HepG2 (cell line): ENCODE data around the gene CIB1. TPM values are rescaled to one million over a fixed set of nuclear protein-coding genes. Genes with fewer than 3 reads are reported as not detected.

Experiments used
- ATAC-seq: fragments of 200-7000 bp; cut with Tn5 transposase; 3 replicates; pipeline ENCODE4 v1.9.1; 2020; ENCODE audit warnings: mild to moderate bottlenecking, moderate library complexity
- BruUV-seq: library from RNA; stranded (reverse); fragments of 400-500 nt; replicated peaks from 2 replicates; lab custom pipeline; 2021; lab: Mats Ljungman, UMichigan
- CTCF ChIA-PET: fragments of 300-600 bp; formaldehyde crosslinking; extraction: SDS; loops from one replicate; lab custom pipeline; 2021; ENCODE audit warnings: low total read pairs, inconsistent platforms, low intra/inter-chr PET ratio; lab: Yijun Ruan, JAX
- POLR2A ChIA-PET: fragments of 350-600 bp; sonication (Branson Sonifier 250); formaldehyde crosslinking; loops from one replicate; lab custom pipeline; 2020; ENCODE audit warnings: antibody characterized with exemption, inconsistent platforms; lab: Yijun Ruan, JAX
- DNase-seq: peaks from one replicate; pipeline ENCODE4 v3.0.0-alpha.2; 2015; ENCODE audit warnings: low spot score
- FAIRE-seq: peaks from 3 replicates; lab custom pipeline; 2011; peaks lifted over from hg19 to GRCh38; lab: Jason Lieb, UNC
- H2AFZ ChIP-seq: one replicate; pipeline ENCODE4 v1.6.1; 2011; ENCODE audit warnings: low read length, inconsistent platforms
- H3K27ac ChIP-seq: fragments of 300-600 bp; 3 replicates; pipeline ENCODE4 v1.8.0; 2011; ENCODE audit warnings: mixed run types, mild to moderate bottlenecking, mixed read lengths, low read length, inconsistent platforms; ENCODE audit not compliant: insufficient read depth; ENCODE audit errors: extremely low read length
- H3K27me3 ChIP-seq, 2 experiments: fragments of 200-600 bp in 1 of 2; 2 replicates in 1 of 2; 3 replicates in 1 of 2; pipeline versions ENCODE4 v1.6.0 to v1.8.0; 2011; ENCODE audit warnings: low read length in 2 of 2, mild to moderate bottlenecking in 2 of 2, moderate library complexity in 2 of 2, inconsistent platforms in 1 of 2; ENCODE audit not compliant: insufficient read depth in 2 of 2, control insufficient read depth in 1 of 2
- H3K36me3 ChIP-seq, 2 experiments: fragments of 200-600 bp in 1 of 2; replicated peaks in 1 of 2; 2 replicates in 1 of 2; 3 replicates in 1 of 2; pipeline versions ENCODE4 v1.5.1 to v1.8.0; 2011; ENCODE audit warnings: low read length in 2 of 2, inconsistent platforms in 1 of 2; ENCODE audit not compliant: insufficient read depth in 2 of 2, control insufficient read depth in 1 of 2
- H3K4me1 ChIP-seq: 2 replicates; pipeline ENCODE4 v1.5.1; 2012; ENCODE audit warnings: low read length, inconsistent platforms; ENCODE audit not compliant: insufficient read depth
- H3K4me2 ChIP-seq: 2 replicates; pipeline ENCODE4 v1.6.0; 2011; ENCODE audit warnings: low read depth, low read length, inconsistent platforms
- H3K4me3 ChIP-seq, 3 experiments: fragments of 200-600 bp in 1 of 3; sonication (generic), shearing (Covaris generic) in 1 of 3; replicated peaks in 1 of 3; 2 replicates each; pipeline ENCODE4 v1.5.1; 2011 to 2016; ENCODE audit warnings: low read length in 3 of 3, inconsistent platforms in 2 of 3, low read depth in 2 of 3, mild to moderate bottlenecking in 2 of 3, control low read depth in 1 of 3, mixed read lengths in 1 of 3; ENCODE audit not compliant: insufficient read depth in 1 of 3
- H3K79me2 ChIP-seq: one replicate; pipeline ENCODE4 v1.6.1; 2011; ENCODE audit warnings: low read length, inconsistent platforms; ENCODE audit not compliant: insufficient read depth
- H3K9ac ChIP-seq: 2 replicates; pipeline ENCODE4 v1.6.0; 2011; ENCODE audit warnings: mild to moderate bottlenecking, low read depth, low read length, inconsistent platforms; ENCODE audit not compliant: insufficient read depth
- H3K9me3 ChIP-seq: 2 replicates; pipeline ENCODE4 v1.5.1; 2012; ENCODE audit warnings: mild to moderate bottlenecking, low read length
- H4K20me1 ChIP-seq: 2 replicates; pipeline ENCODE4 v1.6.0; 2011; ENCODE audit warnings: inconsistent platforms, mild to moderate bottlenecking, low read length, moderate library complexity; ENCODE audit not compliant: insufficient read depth
- CHD4 ChIP-seq: fragments of 200-600 bp; sonication (generic); IDR thresholded peaks from 2 replicates; pipeline ENCODE4 v1.7.0; 2017; ENCODE audit warnings: mild to moderate bottlenecking, low read length, borderline replicate concordance
- ISL2 ChIP-seq: sonication (generic); formaldehyde crosslinking; IDR thresholded peaks from 2 replicates; pipeline ENCODE4 v1.5.0; 2020; ENCODE audit warnings: missing genetic modification reagents
- MED1 ChIP-seq: sonication (generic); formaldehyde crosslinking; IDR thresholded peaks from 2 replicates; pipeline ENCODE4 v1.4.0; 2020; ENCODE audit warnings: missing genetic modification reagents
- ONECUT2 ChIP-seq: sonication (generic); formaldehyde crosslinking; IDR thresholded peaks from 2 replicates; pipeline ENCODE4 v1.4.0; 2020; ENCODE audit warnings: missing genetic modification reagents
- SMC3 ChIP-seq: IDR thresholded peaks from 2 replicates; pipeline ENCODE4 v1.6.1; 2011; ENCODE audit warnings: low read length, improper control_type of control experiment
- SMYD3 ChIP-seq: sonication (generic); formaldehyde crosslinking; IDR thresholded peaks from 2 replicates; pipeline ENCODE4 v1.8.1; 2023; ENCODE audit warnings: mild to moderate bottlenecking, missing genetic modification reagents
- SOX13 ChIP-seq, 3 experiments: fragments of 450-650 bp in 1 of 3; sonication (generic) in 1 of 3; formaldehyde crosslinking in 1 of 3; IDR thresholded peaks in 2 of 3; conservative IDR thresholded peaks in 1 of 3; 2 replicates each; pipeline versions ENCODE4 v1.5.0 to v1.6.1; 2016 to 2020; ENCODE audit warnings: antibody characterized with exemption in 1 of 3, mild to moderate bottlenecking in 1 of 3, missing compliant biosample characterization in 1 of 3, missing genetic modification reagents in 1 of 3, moderate library complexity in 1 of 3
- SOX6 ChIP-seq, 2 experiments: fragments of 450-650 bp in 1 of 2; sonication (generic) in 1 of 2; formaldehyde crosslinking in 1 of 2; IDR thresholded peaks; 2 replicates each; pipeline versions ENCODE4 v1.4.0 to v1.6.1; 2017 to 2020; ENCODE audit warnings: antibody characterized with exemption in 1 of 2, mild to moderate bottlenecking in 1 of 2, missing genetic modification reagents in 1 of 2
- SP140L ChIP-seq: sonication (generic); formaldehyde crosslinking; IDR thresholded peaks from 2 replicates; pipeline ENCODE4 v1.4.0; 2020; ENCODE audit warnings: missing genetic modification reagents, borderline replicate concordance
- ZFP36L1 ChIP-seq: sonication (generic); formaldehyde crosslinking; IDR thresholded peaks from 2 replicates; pipeline ENCODE4 v1.8.0; 2022; ENCODE audit warnings: mild to moderate bottlenecking, missing genetic modification reagents, moderate library complexity
- ZNF543 ChIP-seq: sonication (generic); formaldehyde crosslinking; IDR thresholded peaks from 2 replicates; pipeline ENCODE4 v1.4.0; 2020; ENCODE audit warnings: mild to moderate bottlenecking, missing genetic modification reagents
- ZNF589 ChIP-seq: sonication (generic); formaldehyde crosslinking; conservative IDR thresholded peaks from 2 replicates; pipeline ENCODE4 v1.8.0; 2022; ENCODE audit warnings: mild to moderate bottlenecking, moderate library complexity, missing genetic modification reagents
- WGBS: methylation state at CpG from one replicate; pipeline ENCODE4 v1.1.6; 2017; ENCODE audit warnings: low lambda C conversion rate; 5-methylcytosine and 5-hydroxymethylcytosine counted together
- in situ Hi-C: cut with HindIII; loops from 2 replicates; pipeline ENCODE4 v1.10.0; 2017; ENCODE audit warnings: low pct_unique_long_range_greater_than_20kb; ENCODE audit not compliant: extremely low pct_ligation_motif_present
- intact Hi-C: fragments of 100-400 bp; cut with micrococcal nuclease; formaldehyde crosslinking; loops from one replicate; pipeline ENCODE4 v1.10.0; 2022; ENCODE audit not compliant: unreplicated experiment
- polyA plus RNA-seq, 8 experiments: library from polyadenylated mRNA; depleted of rRNA in 3 of 8; stranded (reverse) in 7 of 8; unstranded in 1 of 8; fragments of >200 nt; fragmentation: Illumina TruSeq in 4 of 8; extraction: Trizol in 4 of 8; gene quantifications; 2 replicates each; pipeline versions ENCODE4 v1.2.1 to v1.2.3, GENCODE V29; 2011 to 2016; ENCODE audit warnings: low read depth in 4 of 8, missing spikeins in 1 of 8, mixed read lengths in 1 of 8; ENCODE audit not compliant: insufficient read depth in 1 of 8
- total RNA-seq, 5 experiments: library from RNA; depleted of rRNA; stranded (reverse); fragments of >200 nt; fragmentation: Illumina TruSeq; extraction: Trizol; gene quantifications; 2 replicates each; pipeline ENCODE4 v1.2.3, GENCODE V29; 2016; ENCODE audit warnings: low read depth in 1 of 5
- TF ChIP-seq, protein P1 (sequence below): sonication (generic); formaldehyde crosslinking; IDR thresholded peaks from 2 replicates; pipeline ENCODE4 v1.5.0; 2020; ENCODE audit warnings: mild to moderate bottlenecking, missing genetic modification reagents, moderate library complexity
- TF ChIP-seq, protein P2 (sequence below): sonication (generic); formaldehyde crosslinking; conservative IDR thresholded peaks from 2 replicates; pipeline ENCODE4 v1.8.0; 2022; ENCODE audit warnings: missing genetic modification reagents

Gene CIB1
- total and polyA plus RNA-seq, 2 of the 13 experiments (the other 11 are each of a cell fraction or from before 2014, with no cell fraction given), result 38.7 to 72.7 TPM

DNA sequence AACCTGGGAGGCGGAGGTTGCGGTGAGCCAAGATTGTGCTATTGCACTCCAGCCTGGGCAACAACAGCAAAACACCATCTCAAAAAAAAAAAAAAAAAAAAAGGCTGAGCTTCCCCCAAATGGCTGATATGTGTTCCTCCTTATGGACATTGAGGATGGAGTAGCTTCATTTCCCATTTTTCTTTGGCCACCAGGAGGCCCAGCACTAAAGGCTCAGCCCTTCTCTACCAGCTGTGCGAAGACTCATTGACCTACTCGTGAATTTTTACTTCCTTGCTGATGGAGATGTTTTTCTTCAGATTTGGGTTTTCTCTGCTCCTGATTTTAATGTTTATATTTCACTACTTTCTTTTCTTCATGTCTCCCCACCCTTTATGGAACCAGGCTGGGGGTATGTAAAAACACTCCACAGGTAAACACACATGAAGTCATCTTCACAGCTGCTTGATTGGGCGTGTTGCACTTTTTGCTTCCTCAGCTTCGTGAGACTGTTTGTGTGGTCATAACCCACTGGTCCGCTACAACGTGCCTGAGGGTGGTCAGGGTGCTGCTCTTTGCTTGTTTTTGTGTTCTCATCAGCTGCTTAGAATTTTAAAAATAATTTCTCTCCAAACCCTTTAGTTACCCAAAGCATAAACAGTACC is 19.1 kb downstream of the CIB1 start:
- Histone ChIP-seq H2AFZ (no peak overlapping the region), H3K9me3 (no peaks in the 10 kb centered on the region), H3K79me2 (no peaks in the 10 kb centered on the region), H4K20me1 (no peaks in the 10 kb centered on the region), H3K4me2 (no peak overlapping the region), H3K9ac (no peak overlapping the region), H3K4me3 (no peak overlapping the region), H3K27me3 (no peaks in the 10 kb centered on the region), H3K36me3 (peaks cover 2 to 5% of the 10 kb centered on the region in 2 experiments; a peak in 1 of 5 replicates), H3K4me1 (peaks cover 16% of the 10 kb centered on the region), H3K27ac (no peak overlapping the region)
- peak; percentile 72 for FAIRE-seq
- ChIA-PET POLR2A (interaction anchor here (0.6 kb wide), 1 partner anchor 62 kb away, joined by 3 read pairs; no protein-coding TSS in a partner anchor), CTCF (interaction anchor here (0.9 to 1.4 kb wide), 2 partner anchors 18 to 47 kb away, joined by 3 read pairs; partner anchors contain the start of gene CIB1)
- 90% methylated on average over 8 of the region's 8 CpGs for WGBS
- peak; percentile 50; the same call in 2 of the 3 replicates for ATAC-seq
- TF ChIP-seq CHD4 (no peak), SMC3 (peak; percentile 16; the same call in 1 of the 2 replicates)
- TF ChIP-seq, protein P1, sequence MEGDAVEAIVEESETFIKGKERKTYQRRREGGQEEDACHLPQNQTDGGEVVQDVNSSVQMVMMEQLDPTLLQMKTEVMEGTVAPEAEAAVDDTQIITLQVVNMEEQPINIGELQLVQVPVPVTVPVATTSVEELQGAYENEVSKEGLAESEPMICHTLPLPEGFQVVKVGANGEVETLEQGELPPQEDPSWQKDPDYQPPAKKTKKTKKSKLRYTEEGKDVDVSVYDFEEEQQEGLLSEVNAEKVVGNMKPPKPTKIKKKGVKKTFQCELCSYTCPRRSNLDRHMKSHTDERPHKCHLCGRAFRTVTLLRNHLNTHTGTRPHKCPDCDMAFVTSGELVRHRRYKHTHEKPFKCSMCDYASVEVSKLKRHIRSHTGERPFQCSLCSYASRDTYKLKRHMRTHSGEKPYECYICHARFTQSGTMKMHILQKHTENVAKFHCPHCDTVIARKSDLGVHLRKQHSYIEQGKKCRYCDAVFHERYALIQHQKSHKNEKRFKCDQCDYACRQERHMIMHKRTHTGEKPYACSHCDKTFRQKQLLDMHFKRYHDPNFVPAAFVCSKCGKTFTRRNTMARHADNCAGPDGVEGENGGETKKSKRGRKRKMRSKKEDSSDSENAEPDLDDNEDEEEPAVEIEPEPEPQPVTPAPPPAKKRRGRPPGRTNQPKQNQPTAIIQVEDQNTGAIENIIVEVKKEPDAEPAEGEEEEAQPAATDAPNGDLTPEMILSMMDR, result peak; percentile 27
- intact Hi-C loops, result no loop called here
- BruUV-seq, result no TSS peak
- no peak for DNase-seq
- in situ Hi-C loops, result no loop called here

DNA sequence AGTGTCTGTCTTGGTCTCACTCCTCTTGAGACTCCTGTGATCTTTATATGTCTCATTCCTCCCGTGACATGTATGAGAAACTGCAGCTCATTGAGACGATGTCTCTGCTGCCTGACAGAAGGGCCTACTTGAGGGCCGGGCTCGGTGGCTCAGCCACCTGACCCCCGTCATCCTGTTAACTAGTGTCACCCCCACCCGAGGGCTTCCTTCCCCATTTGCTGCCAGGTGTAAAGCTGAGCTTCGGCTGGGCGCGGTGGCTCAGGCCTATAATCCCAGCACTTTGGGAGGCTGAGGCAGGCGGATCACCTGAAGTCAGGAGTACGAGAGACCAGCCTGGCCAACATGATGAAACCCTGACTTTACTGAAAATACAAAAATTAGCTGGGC is 19.9 kb downstream of the CIB1 start:
- Histone ChIP-seq H3K27me3 (no peaks in the 10 kb centered on the region), H3K4me2 (no peak overlapping the region), H3K36me3 (peaks cover 2 to 8% of the 10 kb centered on the region in 2 experiments; a peak in 1 of 5 replicates), H3K9me3 (no peaks in the 10 kb centered on the region), H4K20me1 (no peaks in the 10 kb centered on the region), H3K9ac (no peak overlapping the region), H3K27ac (no peak overlapping the region), H3K4me1 (peaks cover 17% of the 10 kb centered on the region), H3K4me3 (no peak overlapping the region), H3K79me2 (no peaks in the 10 kb centered on the region), H2AFZ (no peak overlapping the region)
- no peak for FAIRE-seq
- no TSS peak for BruUV-seq
- intact Hi-C loops, result no loop called here
- DNase-seq, result no peak
- POLR2A ChIA-PET, result no interaction called here
- no peak for ATAC-seq
- CTCF ChIA-PET, result no interaction called here
- in situ Hi-C loops, result no loop called here
- WGBS, result 92% methylated on average over 11 of the region's 11 CpGs
- TF ChIP-seq SOX13 (IDR thresholded peaks at IDR 0.05) (no peak), SOX13 (CRISPR knock-in tag; conservative IDR thresholded peaks at IDR 0.05 in 1 of 2, IDR thresholded peaks at IDR 0.05 in 1 of 2) (no peak), ZFP36L1 (no peak), ISL2 (CRISPR knock-in tag) (no peak), ZNF589 (CRISPR knock-in tag) (no peak), ONECUT2 (CRISPR knock-in tag) (no peak), SMYD3 (CRISPR knock-in tag) (no peak), SP140L (CRISPR knock-in tag) (no peak), SOX6 (IDR thresholded peaks at IDR 0.05) (no peak), SOX6 (CRISPR knock-in tag; IDR thresholded peaks at IDR 0.05) (no peak), ZNF543 (CRISPR knock-in tag) (no peak), MED1 (no peak)
- TF ChIP-seq, protein P2, sequence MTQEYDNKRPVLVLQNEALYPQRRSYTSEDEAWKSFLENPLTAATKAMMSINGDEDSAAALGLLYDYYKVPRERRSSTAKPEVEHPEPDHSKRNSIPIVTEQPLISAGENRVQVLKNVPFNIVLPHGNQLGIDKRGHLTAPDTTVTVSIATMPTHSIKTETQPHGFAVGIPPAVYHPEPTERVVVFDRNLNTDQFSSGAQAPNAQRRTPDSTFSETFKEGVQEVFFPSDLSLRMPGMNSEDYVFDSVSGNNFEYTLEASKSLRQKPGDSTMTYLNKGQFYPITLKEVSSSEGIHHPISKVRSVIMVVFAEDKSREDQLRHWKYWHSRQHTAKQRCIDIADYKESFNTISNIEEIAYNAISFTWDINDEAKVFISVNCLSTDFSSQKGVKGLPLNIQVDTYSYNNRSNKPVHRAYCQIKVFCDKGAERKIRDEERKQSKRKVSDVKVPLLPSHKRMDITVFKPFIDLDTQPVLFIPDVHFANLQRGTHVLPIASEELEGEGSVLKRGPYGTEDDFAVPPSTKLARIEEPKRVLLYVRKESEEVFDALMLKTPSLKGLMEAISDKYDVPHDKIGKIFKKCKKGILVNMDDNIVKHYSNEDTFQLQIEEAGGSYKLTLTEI (CRISPR knock-in tag), result no peak
